Fibroblast of the aortic adventitia (primary cell): ENCODE results near the gene OR2A2. TPM values are rescaled to one million over a fixed set of nuclear protein-coding genes. Genes with fewer than 3 reads are reported as not detected.

Source experiments
- DNase-seq: peaks from one replicate; pipeline ENCODE4 v3.0.0-alpha.2; 2010; ENCODE audit warnings: low read depth
- H3K4me3 ChIP-seq: 2 replicates; pipeline ENCODE4 v1.5.1; 2011; ENCODE audit warnings: low read depth, mild to moderate bottlenecking, control low read depth, low read length, moderate library complexity
- CTCF ChIP-seq: IDR thresholded peaks from 2 replicates; pipeline ENCODE4 v1.5.1; 2011; ENCODE audit warnings: mild to moderate bottlenecking, low read length, control low read depth, inconsistent platforms; ENCODE audit not compliant: insufficient read depth
- total RNA-seq: library from RNA; depleted of rRNA; stranded (reverse); fragments of >200 nt; gene quantifications from 2 replicates; pipeline ENCODE4 v1.2.3, GENCODE V29; 2012; ENCODE audit warnings: low replicate concordance

The OR2A2 gene
- total RNA-seq, 1 donor, result not detected

- no peak for DNase-seq
- no peak overlapping the region for H3K4me3 ChIP-seq
- no peak for TF ChIP-seq CTCF
Measured at GRCh38 chr7:144132262-144132661, 22.9 kb downstream of the OR2A2 start.

- no peak for DNase-seq
- no peak for TF ChIP-seq CTCF
- no peak overlapping the region for H3K4me3 ChIP-seq
Measured at GRCh38 chr7:144133307-144133706, 23.9 kb downstream of the OR2A2 start.

DNA sequence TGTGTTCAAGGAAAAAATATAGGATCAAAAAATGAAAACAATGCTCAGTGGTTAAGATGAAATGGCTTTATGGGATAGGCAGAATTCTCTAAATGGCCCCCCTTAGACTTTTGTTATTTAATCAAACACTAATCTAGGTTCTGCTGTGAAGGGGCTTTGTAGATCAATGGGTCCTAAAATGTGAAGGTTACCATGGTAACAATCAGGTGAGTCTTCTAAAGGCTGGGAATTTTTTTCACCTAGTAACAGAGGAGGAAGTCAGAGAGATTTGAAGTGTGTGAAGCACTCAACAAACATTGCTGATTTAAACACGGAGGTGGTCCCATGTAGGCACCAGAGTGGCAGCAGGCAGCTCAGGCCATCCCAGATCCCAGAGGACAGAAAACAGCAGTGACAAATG lies 24.7 kb downstream of the OR2A2 start:
- TF ChIP-seq CTCF, result no peak
- H3K4me3 ChIP-seq, result no peak overlapping the region
- no peak for DNase-seq

GRCh38 chr7:144137501-144137900 lies 28.1 kb downstream of the OR2A2 start:
- DNase-seq, result no peak
- no peak overlapping the region for H3K4me3 ChIP-seq
- TF ChIP-seq CTCF, result no peak

GRCh38 chr7:144142187-144142586 lies 32.8 kb downstream of the OR2A2 start:
- no peak for TF ChIP-seq CTCF
- no peak for DNase-seq
- H3K4me3 ChIP-seq, result no peak overlapping the region

GRCh38 chr7:144144426-144144825 lies 35.0 kb downstream of the OR2A2 start:
- no peak overlapping the region for H3K4me3 ChIP-seq
- DNase-seq, result no peak
- no peak for TF ChIP-seq CTCF

DNA sequence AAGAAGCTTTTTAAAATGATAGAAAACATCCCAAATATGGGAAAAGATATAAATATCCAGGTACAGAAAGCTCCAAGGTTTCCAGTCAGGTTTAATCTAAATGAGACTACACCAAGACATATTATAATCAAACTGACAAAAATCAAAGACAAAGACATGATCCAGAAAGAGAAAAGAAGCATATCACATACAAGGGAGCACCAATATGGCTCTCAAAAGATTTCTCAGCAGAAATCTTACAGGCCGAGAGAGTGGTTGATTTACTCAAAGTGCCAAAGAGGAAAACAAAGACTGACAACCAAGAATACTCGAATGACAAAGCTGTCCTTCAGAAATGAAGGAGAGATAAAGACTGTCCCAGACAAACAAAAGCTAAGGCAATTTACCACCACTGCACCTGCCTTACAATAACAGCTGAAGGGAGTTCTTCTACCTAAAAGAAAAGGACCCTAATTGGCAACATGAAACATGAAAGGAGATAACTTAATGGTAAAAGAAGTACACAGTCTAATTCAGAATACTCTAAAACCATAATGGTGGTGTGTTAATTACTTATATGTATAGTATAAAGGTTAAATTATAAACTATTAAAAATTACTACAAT lies 38.9 kb downstream of the OR2A2 start:
- no peak for TF ChIP-seq CTCF
- no peak for DNase-seq
- no peak overlapping the region for H3K4me3 ChIP-seq
